ENCODE results near the gene PARD6G. TPM values are rescaled to one million over a fixed set of nuclear protein-coding genes. Genes with fewer than 3 reads are reported as not detected.

Gene PARD6G
- total RNA-seq, 6 donors from 2014 or later, result 1.4 to 6.1 (median 3.5) TPM

DNA sequence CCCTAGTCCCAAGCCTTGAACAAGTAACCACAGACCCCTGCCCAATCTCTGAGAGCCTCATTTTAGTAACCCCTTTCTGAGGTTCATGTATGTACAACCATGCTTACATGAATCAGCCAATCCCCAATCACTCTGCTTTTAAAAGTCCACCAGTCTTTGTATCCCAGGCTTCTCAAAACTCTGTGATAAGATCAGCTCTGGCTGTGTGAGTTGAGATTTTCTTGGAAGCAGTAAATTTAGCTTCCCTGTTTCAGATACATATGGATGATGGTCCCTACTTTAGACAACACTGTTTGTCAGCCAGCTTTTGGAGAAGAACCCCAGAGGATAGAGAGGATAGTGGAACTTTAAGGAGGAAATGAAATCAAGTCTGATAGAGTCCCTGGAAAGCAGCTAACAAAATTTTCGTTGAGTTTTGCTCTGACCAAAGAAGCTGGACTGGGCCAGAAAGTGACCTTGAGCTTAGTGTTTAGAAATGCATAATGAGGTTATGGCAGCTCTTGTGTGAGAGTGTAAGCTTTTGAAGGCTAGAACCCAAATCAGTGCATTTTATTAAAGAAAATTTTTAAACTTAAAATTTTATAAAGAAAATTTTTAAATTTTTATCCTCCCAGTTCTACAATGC, 134.6 kb downstream of the PARD6G start:
- no peak for ATAC-seq (ENCODE audit: low FRiP score in 2 of 2)

DNA sequence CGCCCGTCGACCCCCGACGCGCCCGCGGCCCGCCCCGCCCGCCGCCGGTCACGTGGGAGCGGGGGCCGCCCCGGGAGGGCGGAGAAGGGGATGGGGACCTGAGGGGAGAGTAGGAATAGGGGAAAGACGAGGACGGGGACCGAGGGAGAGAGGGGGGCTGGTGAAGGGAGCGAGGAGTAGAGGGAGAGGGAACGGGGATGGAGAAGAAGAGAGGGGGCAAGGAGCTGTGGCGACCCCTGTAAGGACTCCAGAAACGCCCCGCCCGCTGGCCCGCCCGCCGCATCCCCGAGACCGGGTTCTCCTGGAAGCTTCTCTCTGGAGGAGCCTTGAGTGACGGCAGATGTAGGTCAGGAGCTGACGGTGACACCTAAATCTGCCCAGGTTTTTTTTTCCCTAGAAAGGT, 137.6 kb downstream of the PARD6G start:
- no peaks in the 10 kb centered on the region for H3K36me3 ChIP-seq
- H3K27me3 ChIP-seq, result no peaks in the 10 kb centered on the region
- peak; percentile 42 to 91 for DNase-seq
- 1% methylated on average over 27 to 34 of the region's 34 CpGs for WGBS, 2 donors
- H3K9me3 ChIP-seq, result no peaks in the 10 kb centered on the region
- H3K27ac ChIP-seq, result peak overlapping the region; percentile 84 to 89 (median 87)
- TF ChIP-seq POLR2AphosphoS5 (IDR thresholded peaks at IDR 0.05) (no peak), CTCF (IDR thresholded peaks at IDR 0.05) (no peak), EP300 (IDR thresholded peaks at IDR 0.05) (no peak), POLR2A (IDR thresholded peaks at IDR 0.05) (no peak)
- peaks cover 13 to 18% (median 16%) of the 10 kb centered on the region in 4 donors for H3K4me1 ChIP-seq
- H3K4me3 ChIP-seq, result peak overlapping the region; percentile 58 to 89 (median 82)
- ATAC-seq (ENCODE audit: low FRiP score in 2 of 2), result peak in 1 of 2 donors; percentile 63

More for the DNA sequence above, 134.6 kb downstream of the PARD6G start:
- Histone ChIP-seq H3K27me3 (no peaks in the 10 kb centered on the region), H3K36me3 (peaks cover 0 to 4% (median 2%) of the 10 kb centered on the region in 4 donors), H3K27ac (no peak overlapping the region), H3K4me1 (peaks cover 13 to 21% (median 16%) of the 10 kb centered on the region in 4 donors), H3K9me3 (no peaks in the 10 kb centered on the region), H3K4me3 (no peak overlapping the region)
- WGBS, 2 donors, result 43% methylated on average over 1 of the region's 1 CpG
- DNase-seq, result no peak
- no peak for TF ChIP-seq CTCF (IDR thresholded peaks at IDR 0.05)
- no peak for TF ChIP-seq POLR2AphosphoS5 (IDR thresholded peaks at IDR 0.05)
- TF ChIP-seq EP300 (IDR thresholded peaks at IDR 0.05), result no peak
- TF ChIP-seq POLR2A (IDR thresholded peaks at IDR 0.05), result no peak

DNA sequence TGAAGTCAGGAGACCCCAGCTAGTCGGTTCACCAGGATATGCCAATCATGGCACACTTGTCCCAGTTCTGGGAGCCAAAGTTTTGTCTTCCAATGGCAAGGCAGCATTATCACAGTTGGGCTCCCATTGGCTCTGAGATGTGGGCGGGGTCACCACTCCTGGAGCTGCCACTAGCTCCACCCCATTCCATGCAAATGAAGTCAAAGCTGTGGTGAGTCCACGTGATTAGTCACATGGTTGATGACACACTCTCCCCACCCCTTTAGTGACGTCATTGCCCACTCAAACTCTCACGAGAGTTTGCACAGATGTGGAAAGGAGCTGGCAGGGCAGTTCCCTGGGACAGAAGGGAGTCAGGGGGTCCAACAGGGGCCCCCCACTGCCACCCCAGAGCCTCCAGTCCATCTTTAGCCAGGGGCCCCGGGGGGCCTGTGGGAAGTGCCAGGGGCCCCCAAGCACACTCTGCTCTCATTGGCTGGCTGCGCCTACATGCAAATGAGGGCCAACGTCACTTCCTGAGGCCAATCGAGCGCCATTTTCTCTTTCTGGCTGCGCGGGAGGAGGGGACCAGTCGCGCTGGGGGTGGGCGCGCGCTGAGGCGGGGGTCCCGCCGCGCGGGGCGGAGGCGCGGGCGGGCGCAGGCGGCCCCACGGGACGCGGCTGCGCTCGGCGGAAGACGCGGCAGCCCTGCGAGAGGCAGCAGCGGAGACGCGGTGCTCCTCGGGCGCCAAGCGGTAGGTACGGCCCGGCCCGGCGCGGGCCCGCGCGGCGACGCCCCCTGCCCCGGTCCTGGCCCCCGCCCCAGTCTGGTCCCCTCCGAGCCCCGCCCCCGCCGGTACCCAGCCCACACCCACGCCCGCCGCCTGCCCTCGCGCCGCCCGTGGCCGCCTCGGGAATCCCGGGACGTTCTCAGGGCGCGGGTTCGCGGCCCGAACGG, 138.3 kb downstream of the PARD6G start, which contains the start of gene ADNP2:
ADNP2 (plus strand) TSS at position 524 of the 937 bp plus-strand sequence. CDS start 8,281 bp downstream, outside the sequence.
- WGBS, 2 donors, result 9 to 20% methylated on average over 5 to 13 of the region's 76 CpGs
- Histone ChIP-seq H3K27ac (peak within 1 kb of the TSS; percentile 84 to 89 (median 87)), H3K27me3 (no peaks in the 10 kb centered on the region), H3K9me3 (no peaks in the 10 kb centered on the region), H3K36me3 (no peaks in the 10 kb centered on the region), H3K4me3 (peak within 1 kb of the TSS; percentile 58 to 89 (median 82)), H3K4me1 (peaks cover 13 to 18% (median 15%) of the 10 kb centered on the region in 4 donors)
- DNase-seq (peak; percentile 86 to 91), ATAC-seq (ENCODE audit: low FRiP score in 2 of 2) (peak; percentile 92)
- TF ChIP-seq EP300 (IDR thresholded peaks at IDR 0.05) (no peak), POLR2AphosphoS5 (IDR thresholded peaks at IDR 0.05) (peak; percentile 67 to 70), POLR2A (IDR thresholded peaks at IDR 0.05) (peak in 2 of 4 donors; percentile 35 to 59)

- Histone ChIP-seq H3K27ac (peak overlapping the region in 3 of 4 donors; percentile 12 to 89 (median 86)), H3K36me3 (no peaks in the 10 kb centered on the region), H3K4me1 (peaks cover 13 to 18% (median 15%) of the 10 kb centered on the region in 4 donors), H3K27me3 (no peaks in the 10 kb centered on the region), H3K4me3 (no peak overlapping the region), H3K9me3 (no peaks in the 10 kb centered on the region)
- TF ChIP-seq CTCF (IDR thresholded peaks at IDR 0.05) (no peak), POLR2AphosphoS5 (IDR thresholded peaks at IDR 0.05) (no peak)
- DNase-seq, result peak in 1 of 2 donors; percentile 84
- WGBS, 2 donors, result 94% methylated on average over 23 of the region's 23 CpGs
- no peak for ATAC-seq (ENCODE audit: low FRiP score in 2 of 2)
Measured at GRCh38 chr18:80108121-80108536, 139.2 kb downstream of the PARD6G start.

- H3K4me3 ChIP-seq, result no peak overlapping the region
- DNase-seq, result no peak
- no peak overlapping the region for H3K27ac ChIP-seq
- peaks cover 13 to 18% (median 15%) of the 10 kb centered on the region in 4 donors for H3K4me1 ChIP-seq
- ATAC-seq (ENCODE audit: low FRiP score in 2 of 2), result no peak
- no peaks in the 10 kb centered on the region for H3K27me3 ChIP-seq
- no peaks in the 10 kb centered on the region for H3K36me3 ChIP-seq
- TF ChIP-seq EP300 (IDR thresholded peaks at IDR 0.05) (no peak), POLR2AphosphoS5 (IDR thresholded peaks at IDR 0.05) (no peak), POLR2A (IDR thresholded peaks at IDR 0.05) (no peak), CTCF (IDR thresholded peaks at IDR 0.05) (no peak)
- no peaks in the 10 kb centered on the region for H3K9me3 ChIP-seq
- WGBS, 2 donors, result 73 to 77% methylated on average over 10 of the region's 10 CpGs
Measured at GRCh38 chr18:80107426-80107825, 139.9 kb downstream of the PARD6G start.

All from upper lobe of left lung (tissue), 6 donors.